B cell (primary cell): ENCODE results near the gene KLHL11. TPM values are rescaled to one million over a fixed set of nuclear protein-coding genes. Genes with fewer than 3 reads are reported as not detected.

Experiments
- ATAC-seq: fragments of 200-7000 bp; cut with Tn5 transposase; one replicate; pipeline ENCODE4 v1.10.0; 2021; ENCODE audit warnings: low read depth, mild to moderate bottlenecking, moderate number of reproducible peaks, moderate library complexity
- CTCF ChIA-PET: fragments of 350-600 bp; sonication (Branson Sonifier 250); formaldehyde crosslinking; loops from one replicate; lab custom pipeline; 2021; ENCODE audit warnings: antibody characterized with exemption, inconsistent platforms; lab: Charles Lee
- POLR2A ChIA-PET: fragments of 350-600 bp; sonication (Branson Sonifier 250); formaldehyde crosslinking; loops from one replicate; lab custom pipeline; 2021; ENCODE audit warnings: antibody characterized with exemption; lab: Charles Lee
- DNase-seq: peaks from one replicate; pipeline ENCODE4 v3.0.0; 2013
- H2AFZ ChIP-seq: 2 replicates; pipeline ENCODE4 v1.6.1; 2012; ENCODE audit warnings: mild to moderate bottlenecking, low read depth, low read length; ENCODE audit not compliant: insufficient read depth, poor library complexity, severe bottlenecking
- H3K27ac ChIP-seq, 2 donors: 1 replicate in 1 of 2; 2 replicates in 1 of 2; pipeline ENCODE4 v1.5.1; 2012 to 2013; ENCODE audit warnings: low read length in 2 of 2, mild to moderate bottlenecking in 2 of 2, moderate library complexity in 1 of 2
- H3K27me3 ChIP-seq, 4 experiments: fragments of 200-600 bp in 1 of 4; sonication (generic) in 1 of 4; replicated peaks in 1 of 4; 1 replicate in 2 of 4; 2 replicates in 2 of 4; pipeline versions ENCODE4 v1.6.1 to v1.7.0; 2013 to 2016; ENCODE audit warnings: low read length in 3 of 4, mild to moderate bottlenecking in 2 of 4, mixed read lengths in 1 of 4, moderate library complexity in 1 of 4; ENCODE audit not compliant: insufficient read depth in 4 of 4, control insufficient read depth in 3 of 4; ENCODE audit errors: control extremely low read depth in 1 of 4
- H3K36me3 ChIP-seq, 2 experiments: replicated peaks in 1 of 2; 1 replicate in 1 of 2; 2 replicates in 1 of 2; pipeline versions ENCODE4 v1.6.1 to v1.7.1; 2013; ENCODE audit warnings: low read length in 1 of 2; ENCODE audit not compliant: insufficient read depth in 2 of 2, control insufficient read depth in 1 of 2; ENCODE audit errors: control extremely low read depth in 1 of 2, extremely low read depth in 1 of 2
- H3K4me1 ChIP-seq, 2 donors: fragments of 200-600 bp in 1 of 2; sonication (generic) in 1 of 2; 1 replicate in 1 of 2; 2 replicates in 1 of 2; pipeline versions ENCODE4 v1.5.1 to v1.6.1; 2013 to 2017; ENCODE audit warnings: low read length in 2 of 2; ENCODE audit not compliant: control insufficient read depth in 2 of 2, insufficient read depth in 2 of 2
- H3K4me2 ChIP-seq: replicated peaks from 2 replicates; pipeline ENCODE3; 2012; ENCODE audit warnings: mild to moderate bottlenecking, low read depth, low read length; ENCODE audit not compliant: poor library complexity, severe bottlenecking
- H3K4me3 ChIP-seq, 5 experiments: fragments of 200-600 bp in 1 of 5; sonication (generic) in 1 of 5; 1 replicate in 3 of 5; 2 replicates in 2 of 5; pipeline versions ENCODE4 v1.5.1 to v1.7.0; 2011 to 2016; ENCODE audit warnings: low read length in 4 of 5, mild to moderate bottlenecking in 4 of 5, low read depth in 2 of 5, control low read depth in 1 of 5, moderate library complexity in 1 of 5; ENCODE audit not compliant: insufficient read depth in 1 of 5; ENCODE audit errors: control extremely low read depth in 1 of 5, extremely low read depth in 1 of 5
- H3K79me2 ChIP-seq: fragments of 200-600 bp; sonication (generic); one replicate; pipeline ENCODE4 v1.6.0; 2016; ENCODE audit warnings: low read length; ENCODE audit not compliant: control insufficient read depth, insufficient read depth
- H3K9ac ChIP-seq: fragments of 200-600 bp; sonication (generic); 2 replicates; pipeline ENCODE4 v1.6.1; 2017; ENCODE audit warnings: mild to moderate bottlenecking, low read length, moderate library complexity
- H3K9me3 ChIP-seq, 3 donors: one replicate each; pipeline versions ENCODE4 v1.6.1 to v1.7.1; 2013; ENCODE audit warnings: low read length in 2 of 3; ENCODE audit not compliant: control insufficient read depth in 2 of 3, insufficient read depth in 1 of 3; ENCODE audit errors: control extremely low read depth in 1 of 3
- H4K20me1 ChIP-seq: 2 replicates; pipeline ENCODE4 v1.6.0; 2012; ENCODE audit warnings: mild to moderate bottlenecking, low read length; ENCODE audit not compliant: insufficient read depth, control insufficient read depth, poor library complexity, severe bottlenecking
- H3K27ac Mint-ChIP-seq: one replicate; pipeline ENCODE4 v1.8.0; 2021; ENCODE audit warnings: mixed read lengths
- H3K27me3 Mint-ChIP-seq: one replicate; pipeline ENCODE4 v1.8.0; 2021; ENCODE audit warnings: mixed read lengths
- H3K4me1 Mint-ChIP-seq: one replicate; pipeline ENCODE4 v1.8.0; 2021; ENCODE audit warnings: mixed read lengths
- H3K4me3 Mint-ChIP-seq: one replicate; pipeline ENCODE4 v1.8.0; 2021; ENCODE audit warnings: mixed read lengths
- H3K9me3 Mint-ChIP-seq: one replicate; pipeline ENCODE4 v1.8.0; 2022; ENCODE audit warnings: mixed read lengths; ENCODE audit not compliant: insufficient read depth
- EZH2 ChIP-seq: IDR thresholded peaks from 2 replicates; pipeline ENCODE4 v1.6.1; 2012; ENCODE audit warnings: borderline replicate concordance, low read depth, mild to moderate bottlenecking, moderate library complexity, low read length; ENCODE audit not compliant: insufficient read depth, poor library complexity, severe bottlenecking
- WGBS: methylation state at CpG from one replicate; pipeline ENCODE4 v1.1.5; 2013; ENCODE audit warnings: missing lambda C conversion rate; ENCODE audit not compliant: insufficient coverage; 5-methylcytosine and 5-hydroxymethylcytosine counted together
- intact Hi-C: fragments of 100-400 bp; cut with micrococcal nuclease; formaldehyde crosslinking; loops from one replicate; pipeline ENCODE4 v1.10.0; 2022
- polyA plus RNA-seq: library from polyadenylated mRNA; depleted of rRNA; stranded (reverse); fragments of >200 nt; gene quantifications from 2 replicates; pipeline ENCODE4 v1.2.3, GENCODE V29; 2012
- total RNA-seq, 2 donors: library from RNA; stranded (reverse); fragments of 120-200 nt in 1 of 2; gene quantifications; 1 replicate in 1 of 2; 2 replicates in 1 of 2; pipeline versions ENCODE4 v1.2.3 to v1.2.4, GENCODE V29; 2013 to 2022
- TF ChIP-seq, protein P1 (sequence below): fragments of 200-600 bp; IDR thresholded peaks from one replicate; pipeline ENCODE4 v1.8.0; 2022; ENCODE audit warnings: antibody characterized with exemption, mild to moderate bottlenecking

KLHL11 gene
- total and polyA plus RNA-seq, 2 donors (not counting 1 experiment from before 2014, with no cell fraction given) = 4.2 to 18.7 TPM

DNA sequence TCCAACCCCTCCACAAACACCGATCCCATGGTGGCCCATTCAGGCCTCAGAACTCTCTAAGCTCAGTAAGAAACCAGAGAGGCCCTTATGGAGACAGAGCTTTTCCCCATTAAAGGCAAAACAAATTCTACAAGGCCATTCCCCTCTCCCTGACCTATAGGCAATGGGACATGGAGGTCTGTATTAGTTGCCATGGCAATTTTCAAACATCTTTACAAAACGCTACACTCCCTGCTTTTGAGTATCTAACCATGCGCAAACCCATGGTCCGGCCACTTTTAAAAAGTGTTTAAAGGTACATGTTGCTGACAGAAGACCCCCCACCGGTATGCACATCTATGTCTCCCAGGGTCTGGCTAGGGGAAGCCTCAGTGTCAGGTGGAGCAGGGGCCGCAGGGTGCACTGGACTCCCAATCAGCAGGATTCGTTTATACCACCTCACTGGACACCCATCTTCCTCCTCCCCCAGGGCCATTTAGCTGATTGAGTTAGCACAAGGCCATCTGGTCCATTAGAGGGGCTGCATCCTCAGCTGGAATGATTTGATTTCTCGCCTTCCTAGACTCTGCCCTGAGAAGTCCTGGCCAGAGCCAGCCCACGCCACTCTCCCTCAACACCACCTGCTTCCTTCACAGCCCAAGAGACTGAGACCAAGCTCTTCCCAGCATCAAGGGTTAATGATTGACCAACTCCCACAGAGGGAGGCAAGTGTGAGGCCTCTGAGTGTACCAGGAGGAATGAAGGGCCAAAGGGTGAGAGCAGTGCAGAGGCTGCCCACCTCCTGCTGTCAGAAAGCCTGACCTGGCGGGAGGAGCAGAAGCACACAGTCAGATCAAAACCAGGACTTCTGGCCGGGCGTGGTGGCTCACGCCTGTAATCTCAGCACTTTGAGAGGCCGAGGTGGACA, 42.7 kb upstream of the KLHL11 start:
- TF ChIP-seq EZH2 = no peak
- TF ChIP-seq, protein P1, sequence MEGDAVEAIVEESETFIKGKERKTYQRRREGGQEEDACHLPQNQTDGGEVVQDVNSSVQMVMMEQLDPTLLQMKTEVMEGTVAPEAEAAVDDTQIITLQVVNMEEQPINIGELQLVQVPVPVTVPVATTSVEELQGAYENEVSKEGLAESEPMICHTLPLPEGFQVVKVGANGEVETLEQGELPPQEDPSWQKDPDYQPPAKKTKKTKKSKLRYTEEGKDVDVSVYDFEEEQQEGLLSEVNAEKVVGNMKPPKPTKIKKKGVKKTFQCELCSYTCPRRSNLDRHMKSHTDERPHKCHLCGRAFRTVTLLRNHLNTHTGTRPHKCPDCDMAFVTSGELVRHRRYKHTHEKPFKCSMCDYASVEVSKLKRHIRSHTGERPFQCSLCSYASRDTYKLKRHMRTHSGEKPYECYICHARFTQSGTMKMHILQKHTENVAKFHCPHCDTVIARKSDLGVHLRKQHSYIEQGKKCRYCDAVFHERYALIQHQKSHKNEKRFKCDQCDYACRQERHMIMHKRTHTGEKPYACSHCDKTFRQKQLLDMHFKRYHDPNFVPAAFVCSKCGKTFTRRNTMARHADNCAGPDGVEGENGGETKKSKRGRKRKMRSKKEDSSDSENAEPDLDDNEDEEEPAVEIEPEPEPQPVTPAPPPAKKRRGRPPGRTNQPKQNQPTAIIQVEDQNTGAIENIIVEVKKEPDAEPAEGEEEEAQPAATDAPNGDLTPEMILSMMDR = no peak
- Mint-ChIP-seq H3K4me3 (no peak overlapping the region), H3K9me3 (no peaks in the 10 kb centered on the region), H3K27me3 (no peaks in the 10 kb centered on the region), H3K27ac (no peak overlapping the region), H3K4me1 (no peaks in the 10 kb centered on the region)
- Histone ChIP-seq H4K20me1 (peaks cover 29% of the 10 kb centered on the region), H3K9ac (no peak overlapping the region), H3K9me3 (no peaks in the 10 kb centered on the region), H3K27me3 (no peaks in the 10 kb centered on the region), H3K79me2 (peaks cover 23% of the 10 kb centered on the region), H3K27ac (no peak overlapping the region), H2AFZ (no peak overlapping the region), H3K4me3 (no peak overlapping the region), H3K4me2 (no peak overlapping the region), H3K4me1 (no peaks in the 10 kb centered on the region), H3K36me3 (peaks cover 2 to 84% of the 10 kb centered on the region in 2 experiments)
- DNase-seq = no peak
- POLR2A ChIA-PET = interaction anchor here (0.5 kb wide), 1 partner anchor 171 kb away, joined by 4 read pairs; no protein-coding TSS in a partner anchor
- ATAC-seq = no peak
- WGBS = 95% methylated on average over 9 of the region's 14 CpGs
- CTCF ChIA-PET = interaction anchor here (0.9 kb wide), 1 partner anchor 520 kb away, joined by 3 read pairs; no protein-coding TSS in a partner anchor
- intact Hi-C loops = no loop called here

- intact Hi-C loops = no loop called here
- no peak overlapping the region for H3K9ac ChIP-seq
- Mint-ChIP-seq H3K4me1 (no peaks in the 10 kb centered on the region), H3K9me3 (no peaks in the 10 kb centered on the region), H3K27me3 (no peaks in the 10 kb centered on the region), H3K4me3 (no peak overlapping the region), H3K27ac (no peak overlapping the region)
- DNase-seq (no peak), ATAC-seq (no peak)
- peaks cover 1 to 84% of the 10 kb centered on the region in 2 experiments for H3K36me3 ChIP-seq
- no peak overlapping the region for H3K4me2 ChIP-seq
- ChIA-PET POLR2A (no interaction called here), CTCF (no interaction called here)
- no peak for TF ChIP-seq EZH2
- TF ChIP-seq, protein P1 = no peak
- WGBS = 100% methylated on average over 8 of the region's 8 CpGs
- H3K9me3 ChIP-seq = no peaks in the 10 kb centered on the region
- peaks cover 17% of the 10 kb centered on the region for H3K79me2 ChIP-seq
- H3K27me3 ChIP-seq = no peaks in the 10 kb centered on the region
- peaks cover 21% of the 10 kb centered on the region for H4K20me1 ChIP-seq
- no peak overlapping the region for H3K4me3 ChIP-seq
- H3K4me1 ChIP-seq = no peaks in the 10 kb centered on the region
- H2AFZ ChIP-seq = no peak overlapping the region
- no peak overlapping the region for H3K27ac ChIP-seq
These were observed 41.9 kb upstream of the KLHL11 start for GRCh38 chr17:41907185-41907556.
